Measurements from ENCODE around the gene ANKRD2.

The ANKRD2 gene

DNA sequence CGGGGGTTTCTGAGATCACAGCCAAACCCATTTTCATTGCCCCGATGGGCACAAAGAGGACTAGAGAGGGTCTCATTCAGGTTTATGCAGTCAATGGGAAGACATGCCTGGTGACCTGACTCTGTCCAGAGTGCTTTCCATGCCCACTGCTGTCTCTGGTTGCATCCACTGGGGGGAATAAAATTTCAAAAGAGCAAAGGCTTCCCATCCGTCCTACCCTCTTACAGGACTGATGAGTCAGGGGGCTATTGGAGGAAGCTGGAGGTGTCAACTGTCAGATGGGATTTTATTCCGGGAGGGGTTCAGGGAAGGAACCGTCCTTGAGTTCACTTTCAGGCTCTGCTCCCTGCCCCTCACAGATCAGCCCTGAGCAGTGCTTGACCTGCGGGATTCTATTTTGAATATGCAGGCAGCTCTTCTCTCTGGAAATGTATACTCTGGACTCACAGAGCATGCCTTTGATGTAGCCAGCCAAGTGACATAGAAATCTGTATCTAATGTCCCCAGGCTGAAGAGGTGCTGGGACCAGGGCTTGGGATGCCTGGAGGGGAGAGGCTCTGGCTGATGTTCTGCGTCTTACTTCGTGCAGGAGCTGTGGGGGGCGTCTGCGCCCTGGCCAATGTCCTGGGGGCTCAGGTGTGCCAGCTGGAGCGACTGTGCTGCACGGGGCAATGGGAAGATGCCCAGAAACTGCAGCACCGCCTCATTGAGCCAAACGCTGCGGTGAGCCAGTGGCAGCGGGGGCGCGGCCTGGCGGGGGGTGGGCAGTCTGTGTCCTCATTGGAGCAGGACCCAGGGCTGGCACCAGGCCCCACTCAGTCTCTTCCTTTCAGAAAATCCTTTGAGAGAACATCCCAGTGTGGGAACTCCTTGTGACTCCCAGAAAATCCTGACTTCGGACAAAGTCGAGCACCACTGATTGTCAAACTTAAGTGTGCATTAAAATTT, 29.0 kb downstream of the ANKRD2 start:
- Histone ChIP-seq H3K4me3 (ENCODE audit: low read depth, low read length) (no peak overlapping the region), H3K27ac (ENCODE audit: low read depth, low read length) (no peak overlapping the region), H3K9me3 (ENCODE audit: control insufficient read depth, insufficient read depth, low read length) (no peaks in the 10 kb centered on the region), H3K27me3 (ENCODE audit: control insufficient read depth, insufficient read depth, low read length) (no peaks in the 10 kb centered on the region), H3K4me1 (ENCODE audit: control insufficient read depth, insufficient read depth, low read length) (no peaks in the 10 kb centered on the region), H3K36me3 (ENCODE audit: control insufficient read depth, insufficient read depth, low read length) (no peaks in the 10 kb centered on the region), H3K9ac (ENCODE audit: low read depth, low read length) (no peak overlapping the region)

DNA sequence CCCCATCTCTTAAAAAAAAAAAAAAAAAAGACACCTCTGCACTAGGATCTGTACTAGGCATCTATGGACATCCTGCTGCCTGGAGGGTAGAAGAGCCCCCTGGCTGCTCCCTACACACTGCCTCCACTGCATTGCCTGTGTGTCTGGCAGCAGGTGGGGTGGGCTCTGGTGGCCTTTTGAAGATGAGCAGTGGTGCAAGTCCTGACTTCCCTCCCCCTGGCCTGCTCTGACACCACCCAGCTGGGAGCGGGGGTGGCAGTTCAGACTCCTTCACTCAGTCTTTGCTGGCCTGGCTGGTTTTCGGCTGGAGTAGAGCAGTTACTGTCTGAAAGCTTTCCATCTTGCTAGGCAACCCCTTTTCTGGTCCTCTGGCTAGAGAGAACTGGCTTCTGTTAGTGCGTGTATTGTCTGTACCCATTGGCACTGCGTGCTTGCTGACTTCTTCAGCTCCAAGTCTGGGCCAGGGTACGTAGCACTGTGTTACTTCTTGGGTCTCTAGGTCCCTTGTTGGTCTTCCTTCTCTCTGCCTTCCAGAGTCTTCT, 34.6 kb downstream of the ANKRD2 start:
- Histone ChIP-seq H3K9me3 (ENCODE audit: control insufficient read depth, insufficient read depth, low read length) (no peaks in the 10 kb centered on the region), H3K27me3 (ENCODE audit: control insufficient read depth, insufficient read depth, low read length) (no peaks in the 10 kb centered on the region), H3K9ac (ENCODE audit: low read depth, low read length) (no peak overlapping the region), H3K27ac (ENCODE audit: low read depth, low read length) (no peak overlapping the region), H3K4me1 (ENCODE audit: control insufficient read depth, insufficient read depth, low read length) (0 out of 2 replicates have a peak, but pooled peaks cover 8% of the 10 kb centered on the region), H3K4me3 (ENCODE audit: low read depth, low read length) (no peak overlapping the region), H3K36me3 (ENCODE audit: control insufficient read depth, insufficient read depth, low read length) (no peaks in the 10 kb centered on the region)

- Histone ChIP-seq H3K36me3 (ENCODE audit: control insufficient read depth, insufficient read depth, low read length) (no peaks in the 10 kb centered on the region), H3K9ac (ENCODE audit: low read depth, low read length) (no peak overlapping the region), H3K27ac (ENCODE audit: low read depth, low read length) (no peak overlapping the region), H3K27me3 (ENCODE audit: control insufficient read depth, insufficient read depth, low read length) (no peaks in the 10 kb centered on the region), H3K9me3 (ENCODE audit: control insufficient read depth, insufficient read depth, low read length) (no peaks in the 10 kb centered on the region), H3K4me1 (ENCODE audit: control insufficient read depth, insufficient read depth, low read length) (0 out of 2 replicates have a peak, but pooled peaks cover 8% of the 10 kb centered on the region), H3K4me3 (ENCODE audit: low read depth, low read length) (no peak overlapping the region)
Measured at GRCh38 chr10:97608991-97609561, 36.5 kb downstream of the ANKRD2 start.

GRCh38 chr10:97611473-97611872, 38.9 kb downstream of the ANKRD2 start:
- Histone ChIP-seq H3K36me3 (ENCODE audit: control insufficient read depth, insufficient read depth, low read length) (no peaks in the 10 kb centered on the region), H3K9ac (ENCODE audit: low read depth, low read length) (no peak overlapping the region), H3K27me3 (ENCODE audit: control insufficient read depth, insufficient read depth, low read length) (no peaks in the 10 kb centered on the region), H3K4me1 (ENCODE audit: control insufficient read depth, insufficient read depth, low read length) (0 out of 2 replicates have a peak, but pooled peaks cover 8% of the 10 kb centered on the region), H3K4me3 (ENCODE audit: low read depth, low read length) (no peak overlapping the region), H3K27ac (ENCODE audit: low read depth, low read length) (no peak overlapping the region), H3K9me3 (ENCODE audit: control insufficient read depth, insufficient read depth, low read length) (no peaks in the 10 kb centered on the region)

GRCh38 chr10:97612386-97612785, 39.8 kb downstream of the ANKRD2 start:
- Histone ChIP-seq H3K27ac (ENCODE audit: low read depth, low read length) (no peak overlapping the region), H3K9me3 (ENCODE audit: control insufficient read depth, insufficient read depth, low read length) (no peaks in the 10 kb centered on the region), H3K4me1 (ENCODE audit: control insufficient read depth, insufficient read depth, low read length) (0 out of 2 replicates have a peak, but pooled peaks cover 8% of the 10 kb centered on the region), H3K9ac (ENCODE audit: low read depth, low read length) (no peak overlapping the region), H3K36me3 (ENCODE audit: control insufficient read depth, insufficient read depth, low read length) (no peaks in the 10 kb centered on the region), H3K4me3 (ENCODE audit: low read depth, low read length) (no peak overlapping the region), H3K27me3 (ENCODE audit: control insufficient read depth, insufficient read depth, low read length) (no peaks in the 10 kb centered on the region)

DNA sequence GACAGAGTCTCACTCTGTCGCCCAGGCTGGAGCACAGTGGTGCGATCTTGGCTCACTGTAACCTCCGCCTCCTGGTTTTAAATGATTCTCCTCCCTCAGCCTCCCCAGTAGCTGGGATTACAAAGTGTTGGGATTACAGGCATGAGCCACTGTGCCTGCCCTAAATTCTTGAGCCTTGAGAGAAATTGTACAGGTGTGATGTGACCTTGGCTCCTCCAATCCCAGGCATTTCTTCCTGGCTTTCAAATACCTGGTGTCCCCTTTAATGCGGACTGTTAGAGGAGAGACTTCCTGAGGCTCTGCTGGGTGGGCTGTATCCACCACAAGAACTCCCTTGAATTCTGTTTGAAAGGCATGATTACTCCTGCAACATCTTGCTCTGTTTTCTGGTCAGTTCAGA, 45.7 kb downstream of the ANKRD2 start:
- H3K36me3 ChIP-seq (ENCODE audit: control insufficient read depth, insufficient read depth, low read length): peaks cover 2% of the 10 kb centered on the region; the same call in 1 of the 2 replicates
- H3K27me3 ChIP-seq (ENCODE audit: control insufficient read depth, insufficient read depth, low read length): no peaks in the 10 kb centered on the region
- H3K9ac ChIP-seq (ENCODE audit: low read depth, low read length): no peak overlapping the region
- no peak overlapping the region for H3K27ac ChIP-seq (ENCODE audit: low read depth, low read length)
- H3K4me1 ChIP-seq (ENCODE audit: control insufficient read depth, insufficient read depth, low read length): no peaks in the 10 kb centered on the region
- no peak overlapping the region for H3K4me3 ChIP-seq (ENCODE audit: low read depth, low read length)
- H3K9me3 ChIP-seq (ENCODE audit: control insufficient read depth, insufficient read depth, low read length): no peaks in the 10 kb centered on the region

GRCh38 chr10:97618733-97619132, 46.2 kb downstream of the ANKRD2 start:
- Histone ChIP-seq H3K4me1 (ENCODE audit: control insufficient read depth, insufficient read depth, low read length) (no peaks in the 10 kb centered on the region), H3K9ac (ENCODE audit: low read depth, low read length) (no peak overlapping the region), H3K27ac (ENCODE audit: low read depth, low read length) (no peak overlapping the region), H3K27me3 (ENCODE audit: control insufficient read depth, insufficient read depth, low read length) (no peaks in the 10 kb centered on the region), H3K4me3 (ENCODE audit: low read depth, low read length) (no peak overlapping the region), H3K9me3 (ENCODE audit: control insufficient read depth, insufficient read depth, low read length) (no peaks in the 10 kb centered on the region), H3K36me3 (ENCODE audit: control insufficient read depth, insufficient read depth, low read length) (peaks cover 2% of the 10 kb centered on the region; the same call in 1 of the 2 replicates)

GRCh38 chr10:97623277-97623676, 50.7 kb downstream of the ANKRD2 start:
- no peaks in the 10 kb centered on the region for H3K9me3 ChIP-seq (ENCODE audit: control insufficient read depth, insufficient read depth, low read length)
- no peaks in the 10 kb centered on the region for H3K27me3 ChIP-seq (ENCODE audit: control insufficient read depth, insufficient read depth, low read length)
- no peaks in the 10 kb centered on the region for H3K4me1 ChIP-seq (ENCODE audit: control insufficient read depth, insufficient read depth, low read length)
- H3K27ac ChIP-seq (ENCODE audit: low read depth, low read length): no peak overlapping the region
- H3K9ac ChIP-seq (ENCODE audit: low read depth, low read length): no peak overlapping the region
- peaks cover 2% of the 10 kb centered on the region; the same call in 1 of the 2 replicates for H3K36me3 ChIP-seq (ENCODE audit: control insufficient read depth, insufficient read depth, low read length)
- H3K4me3 ChIP-seq (ENCODE audit: low read depth, low read length): no peak overlapping the region

DNA sequence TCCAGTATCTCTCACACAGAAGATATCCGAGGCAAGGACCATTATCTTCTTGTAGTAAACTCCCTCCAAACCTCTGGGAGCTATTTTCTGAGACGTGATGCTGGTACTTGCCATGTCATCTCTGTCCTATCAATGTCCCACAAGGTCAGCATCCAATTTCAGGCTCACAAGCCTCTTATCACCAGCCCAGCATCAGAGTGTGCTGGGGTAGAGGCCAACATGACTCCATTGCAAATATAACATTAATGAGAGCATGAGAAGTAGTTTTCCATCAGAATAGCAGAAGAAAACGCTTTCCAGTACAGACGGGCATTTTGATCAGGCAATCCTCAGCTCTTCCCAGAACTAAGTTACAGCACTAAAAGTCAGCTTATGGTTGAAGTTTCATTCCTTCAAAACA, 55.2 kb downstream of the ANKRD2 start:
- Histone ChIP-seq H3K27ac (ENCODE audit: low read depth, low read length) (no peak overlapping the region), H3K9ac (ENCODE audit: low read depth, low read length) (no peak overlapping the region), H3K4me3 (ENCODE audit: low read depth, low read length) (no peak overlapping the region), H3K4me1 (ENCODE audit: control insufficient read depth, insufficient read depth, low read length) (0 out of 2 replicates have a peak, but pooled peaks cover 3% of the 10 kb centered on the region), H3K36me3 (ENCODE audit: control insufficient read depth, insufficient read depth, low read length) (no peaks in the 10 kb centered on the region), H3K9me3 (ENCODE audit: control insufficient read depth, insufficient read depth, low read length) (no peaks in the 10 kb centered on the region), H3K27me3 (ENCODE audit: control insufficient read depth, insufficient read depth, low read length) (no peaks in the 10 kb centered on the region)

DNA sequence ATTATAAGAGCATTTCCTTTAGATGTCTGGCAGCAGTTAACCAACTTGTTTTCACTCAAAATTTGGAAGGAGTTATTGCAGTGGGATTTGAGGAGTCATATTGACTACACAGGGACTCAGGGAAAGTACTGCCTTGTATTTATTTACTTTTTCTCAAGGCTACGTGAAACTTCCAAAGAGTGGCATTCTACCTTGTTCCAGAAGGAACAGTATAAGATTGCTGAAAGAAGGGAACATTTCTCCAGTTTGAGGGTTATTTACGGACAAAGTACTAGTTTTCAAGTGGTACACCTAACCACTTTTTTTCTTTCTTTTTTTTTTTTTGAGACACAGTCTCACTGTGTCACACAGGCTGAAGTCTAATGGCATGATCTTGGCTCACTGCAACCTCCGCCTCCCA, 55.6 kb downstream of the ANKRD2 start:
- no peaks in the 10 kb centered on the region for H3K27me3 ChIP-seq (ENCODE audit: control insufficient read depth, insufficient read depth, low read length)
- H3K27ac ChIP-seq (ENCODE audit: low read depth, low read length): no peak overlapping the region
- no peaks in the 10 kb centered on the region for H3K36me3 ChIP-seq (ENCODE audit: control insufficient read depth, insufficient read depth, low read length)
- H3K9me3 ChIP-seq (ENCODE audit: control insufficient read depth, insufficient read depth, low read length): no peaks in the 10 kb centered on the region
- H3K9ac ChIP-seq (ENCODE audit: low read depth, low read length): no peak overlapping the region
- no peak overlapping the region for H3K4me3 ChIP-seq (ENCODE audit: low read depth, low read length)
- 0 out of 2 replicates have a peak, but pooled peaks cover 3% of the 10 kb centered on the region for H3K4me1 ChIP-seq (ENCODE audit: control insufficient read depth, insufficient read depth, low read length)

- Histone ChIP-seq H3K9me3 (ENCODE audit: control insufficient read depth, insufficient read depth, low read length) (no peaks in the 10 kb centered on the region), H3K9ac (ENCODE audit: low read depth, low read length) (no peak overlapping the region), H3K27me3 (ENCODE audit: control insufficient read depth, insufficient read depth, low read length) (no peaks in the 10 kb centered on the region), H3K4me1 (ENCODE audit: control insufficient read depth, insufficient read depth, low read length) (0 out of 2 replicates have a peak, but pooled peaks cover 3% of the 10 kb centered on the region), H3K36me3 (ENCODE audit: control insufficient read depth, insufficient read depth, low read length) (no peaks in the 10 kb centered on the region), H3K27ac (ENCODE audit: low read depth, low read length) (no peak overlapping the region), H3K4me3 (ENCODE audit: low read depth, low read length) (no peak overlapping the region)
Measured at GRCh38 chr10:97629289-97629688, 56.7 kb downstream of the ANKRD2 start.

All from HUES48 (cell line).